Measurements from ENCODE around the gene ZFAND3. TPM values are rescaled to one million over a fixed set of nuclear protein-coding genes. Genes with fewer than 3 reads are reported as not detected.

Gene ZFAND3
- total RNA-seq, 1 donor from 2014 or later = 32.7 TPM

DNA sequence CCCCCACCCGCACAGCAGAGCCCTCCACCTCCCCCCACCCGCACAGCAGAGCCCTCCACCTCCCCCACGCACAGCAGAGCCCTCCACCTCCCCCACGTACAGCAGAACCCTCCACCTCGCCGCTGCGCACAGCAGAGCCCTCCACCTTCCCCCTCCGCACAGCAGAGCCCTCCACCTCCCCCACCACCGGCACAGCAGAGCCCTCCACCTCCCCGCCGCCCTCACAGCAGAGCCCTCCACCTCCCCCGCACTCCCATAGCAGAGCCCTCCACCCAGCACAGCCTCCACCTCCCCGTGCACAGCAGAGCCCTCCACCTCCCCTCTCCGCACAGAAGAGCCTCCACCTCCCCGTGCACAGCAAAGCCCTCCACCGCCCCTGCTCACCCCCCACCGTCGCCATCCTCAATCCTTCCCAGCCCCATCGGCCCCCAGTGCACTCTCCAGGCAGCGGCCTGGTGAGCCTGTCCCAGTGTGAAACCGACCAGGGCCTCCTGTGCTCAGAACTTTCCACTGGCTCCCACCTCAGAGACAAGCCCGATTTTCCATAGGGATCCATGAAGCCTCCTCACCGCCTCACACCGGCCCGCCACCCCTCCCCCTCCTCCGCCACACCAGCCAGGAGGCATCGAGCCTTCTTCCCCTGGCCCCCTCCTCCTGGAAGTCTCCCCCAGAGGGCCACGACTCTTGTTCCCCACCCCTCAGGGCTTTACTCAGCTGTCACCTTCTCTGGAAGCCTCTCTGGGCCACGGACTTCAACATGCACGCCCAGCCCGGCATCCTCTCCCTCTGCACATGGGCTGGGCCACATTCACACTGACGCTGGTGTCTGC lies 347.1 kb downstream of the ZFAND3 start:
- DNase-seq (ENCODE audit: low spot score in 2 of 2) = no peak

DNA sequence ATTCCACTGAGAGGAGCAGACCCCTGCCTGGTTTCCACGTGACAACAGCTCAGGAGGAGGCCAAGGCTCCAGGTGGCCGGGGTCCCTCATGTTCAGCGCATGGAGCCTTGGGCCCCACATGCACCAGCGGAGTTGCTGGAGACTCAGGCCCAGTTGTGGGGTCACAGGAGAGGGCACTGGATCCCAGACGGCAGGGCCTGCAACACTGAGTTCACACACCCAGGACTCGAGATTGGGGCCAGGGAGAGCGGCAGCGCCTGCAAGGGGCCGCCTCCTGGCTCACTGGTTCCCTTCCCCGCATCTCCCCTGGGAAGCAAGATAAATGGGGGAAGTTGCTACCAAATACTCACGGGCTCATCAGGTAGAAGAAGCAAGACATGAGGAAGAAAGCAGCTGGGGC lies 348.1 kb downstream of the ZFAND3 start:
- H3K9me3 ChIP-seq = no peaks in the 10 kb centered on the region
- intact Hi-C loops (cut with DNase I) = no loop called here
- H3K36me3 ChIP-seq = no peaks in the 10 kb centered on the region
- no peaks in the 10 kb centered on the region for H3K4me1 ChIP-seq
- H3K27ac ChIP-seq = no peak overlapping the region
- no peak overlapping the region for H3K4me3 ChIP-seq
- H3K27me3 ChIP-seq = no peaks in the 10 kb centered on the region
- TF ChIP-seq, protein P1, sequence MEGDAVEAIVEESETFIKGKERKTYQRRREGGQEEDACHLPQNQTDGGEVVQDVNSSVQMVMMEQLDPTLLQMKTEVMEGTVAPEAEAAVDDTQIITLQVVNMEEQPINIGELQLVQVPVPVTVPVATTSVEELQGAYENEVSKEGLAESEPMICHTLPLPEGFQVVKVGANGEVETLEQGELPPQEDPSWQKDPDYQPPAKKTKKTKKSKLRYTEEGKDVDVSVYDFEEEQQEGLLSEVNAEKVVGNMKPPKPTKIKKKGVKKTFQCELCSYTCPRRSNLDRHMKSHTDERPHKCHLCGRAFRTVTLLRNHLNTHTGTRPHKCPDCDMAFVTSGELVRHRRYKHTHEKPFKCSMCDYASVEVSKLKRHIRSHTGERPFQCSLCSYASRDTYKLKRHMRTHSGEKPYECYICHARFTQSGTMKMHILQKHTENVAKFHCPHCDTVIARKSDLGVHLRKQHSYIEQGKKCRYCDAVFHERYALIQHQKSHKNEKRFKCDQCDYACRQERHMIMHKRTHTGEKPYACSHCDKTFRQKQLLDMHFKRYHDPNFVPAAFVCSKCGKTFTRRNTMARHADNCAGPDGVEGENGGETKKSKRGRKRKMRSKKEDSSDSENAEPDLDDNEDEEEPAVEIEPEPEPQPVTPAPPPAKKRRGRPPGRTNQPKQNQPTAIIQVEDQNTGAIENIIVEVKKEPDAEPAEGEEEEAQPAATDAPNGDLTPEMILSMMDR (IDR thresholded peaks at IDR 0.05) = no peak
- DNase-seq (ENCODE audit: low spot score in 2 of 2) = no peak

More for the DNA sequence above, 347.1 kb downstream of the ZFAND3 start:
- no peak overlapping the region for H3K4me3 ChIP-seq
- no peak overlapping the region for H3K27ac ChIP-seq
- H3K36me3 ChIP-seq = no peaks in the 10 kb centered on the region
- intact Hi-C loops (cut with DNase I) = no loop called here
- H3K27me3 ChIP-seq = no peaks in the 10 kb centered on the region
- no peaks in the 10 kb centered on the region for H3K9me3 ChIP-seq
- TF ChIP-seq, protein P1 (IDR thresholded peaks at IDR 0.05) = no peak
- H3K4me1 ChIP-seq = no peaks in the 10 kb centered on the region

DNA sequence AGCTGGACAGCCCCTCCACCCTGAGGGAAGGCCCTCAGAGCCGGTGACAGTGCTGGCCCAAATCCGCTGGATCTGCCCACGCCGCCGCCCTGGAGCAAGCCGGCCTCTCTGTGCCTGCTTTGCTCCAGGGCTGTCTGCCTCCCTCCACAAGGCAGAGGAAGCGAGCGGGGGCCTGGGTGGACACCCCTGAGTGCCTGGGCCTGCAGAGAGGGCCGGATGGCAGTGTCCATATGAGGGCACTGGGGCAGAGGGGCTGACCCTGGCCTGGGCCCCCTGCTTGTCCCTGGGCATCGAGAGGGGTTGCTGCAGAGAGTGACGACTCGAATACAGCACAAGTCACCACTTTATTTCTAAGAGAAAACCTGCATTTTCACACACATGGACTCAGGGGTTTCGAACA lies 348.6 kb downstream of the ZFAND3 start:
- TF ChIP-seq, protein P1 (IDR thresholded peaks at IDR 0.05) = no peak
- peaks cover 0 to 3% of the 10 kb centered on the region in 2 donors for H3K36me3 ChIP-seq
- H3K27me3 ChIP-seq = no peaks in the 10 kb centered on the region
- no peak overlapping the region for H3K27ac ChIP-seq
- no peaks in the 10 kb centered on the region for H3K9me3 ChIP-seq
- H3K4me1 ChIP-seq = no peaks in the 10 kb centered on the region
- DNase-seq (ENCODE audit: low spot score in 2 of 2) = no peak
- intact Hi-C loops (cut with DNase I) = no loop called here
- no peak overlapping the region for H3K4me3 ChIP-seq

DNA sequence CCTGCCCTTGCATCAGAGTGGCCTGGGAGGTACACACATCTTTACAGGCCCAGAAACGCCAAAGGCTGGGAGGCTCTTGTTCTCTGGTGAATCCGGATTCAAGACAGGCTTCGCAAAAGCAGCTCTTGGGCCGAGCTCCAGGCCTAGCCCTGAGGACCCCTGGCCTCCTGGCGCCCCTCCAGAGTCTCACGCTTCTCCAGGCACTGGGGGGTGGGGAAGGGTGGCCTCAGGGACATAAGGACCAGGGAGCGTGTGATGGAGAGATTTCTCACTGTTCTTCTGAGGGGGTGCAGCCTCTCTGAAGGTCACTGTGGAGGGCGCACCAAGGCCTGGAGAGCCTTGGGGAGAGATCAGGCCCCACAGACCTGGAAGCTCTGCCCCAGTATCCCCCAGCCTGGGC lies 349.2 kb downstream of the ZFAND3 start:
- no peak for DNase-seq (ENCODE audit: low spot score in 2 of 2)
- Histone ChIP-seq H3K4me3 (no peak overlapping the region), H3K27me3 (no peaks in the 10 kb centered on the region), H3K27ac (no peak overlapping the region), H3K9me3 (no peaks in the 10 kb centered on the region), H3K4me1 (no peaks in the 10 kb centered on the region), H3K36me3 (peaks cover 0 to 4% of the 10 kb centered on the region in 2 donors)
- intact Hi-C loops (cut with DNase I) = no loop called here
- TF ChIP-seq, protein P1 (IDR thresholded peaks at IDR 0.05) = no peak

DNA sequence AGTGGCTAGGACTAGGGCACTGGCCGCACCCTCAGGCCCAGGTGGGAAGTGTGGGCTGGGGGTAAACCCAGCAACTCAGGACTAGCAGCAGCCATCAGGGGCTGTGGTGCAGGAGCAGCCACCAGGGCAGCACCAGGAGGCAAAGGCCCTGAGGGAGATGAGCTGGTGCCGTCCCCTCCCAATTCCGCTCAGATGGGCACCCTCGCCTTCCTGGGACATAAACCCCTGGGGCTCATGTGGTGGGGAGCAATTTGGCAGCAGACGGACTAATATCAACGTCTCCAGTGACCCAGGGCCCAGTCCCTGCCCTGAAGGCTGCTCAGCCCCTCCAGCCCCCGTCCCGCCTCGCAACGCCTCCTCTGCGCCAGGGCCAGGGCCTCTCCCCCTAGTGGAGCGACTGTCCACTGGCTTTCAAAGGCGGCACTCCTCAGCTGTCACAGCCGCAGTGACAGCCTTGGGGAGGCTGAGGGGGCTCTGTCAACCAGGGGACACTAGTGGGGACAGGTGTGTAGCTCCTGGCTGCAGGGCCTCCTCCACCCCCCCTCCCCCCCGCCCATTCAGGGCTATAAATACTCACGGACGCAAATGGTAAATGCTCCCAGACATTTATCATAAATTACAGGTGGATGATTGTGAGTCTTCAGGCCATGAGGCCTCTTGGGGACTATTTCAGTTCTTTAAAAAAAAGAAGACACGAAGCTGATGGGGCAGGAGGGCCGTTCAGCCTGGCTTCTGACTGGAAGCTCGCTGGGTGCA lies 349.9 kb downstream of the ZFAND3 start:
- no peak overlapping the region for H3K27ac ChIP-seq
- H3K27me3 ChIP-seq = no peaks in the 10 kb centered on the region
- TF ChIP-seq, protein P1 (IDR thresholded peaks at IDR 0.05) = no peak
- DNase-seq (ENCODE audit: low spot score in 2 of 2) = no peak
- H3K9me3 ChIP-seq = no peaks in the 10 kb centered on the region
- no peak overlapping the region for H3K4me3 ChIP-seq
- H3K4me1 ChIP-seq = no peaks in the 10 kb centered on the region
- peaks cover 0 to 4% of the 10 kb centered on the region in 2 donors for H3K36me3 ChIP-seq
- intact Hi-C loops (cut with DNase I) = no loop called here

All from ascending aorta (tissue), 2 donors.